Measurements from ENCODE around the gene GJE1. TPM values are rescaled to one million over a fixed set of nuclear protein-coding genes. Genes with fewer than 3 reads are reported as not detected.
"Not testable (repeated sequence)": the region's sequence is repeated elsewhere in the genome, so short reads cannot be mapped to it uniquely, and the experiment has no call there.

GJE1 gene, protein sequence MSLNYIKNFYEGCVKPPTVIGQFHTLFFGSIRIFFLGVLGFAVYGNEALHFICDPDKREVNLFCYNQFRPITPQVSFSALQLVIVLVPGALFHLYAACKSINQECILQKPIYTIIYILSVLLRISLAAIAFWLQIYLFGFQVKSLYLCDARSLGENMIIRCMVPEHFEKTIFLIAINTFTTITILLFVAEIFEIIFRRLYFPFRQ
- polyA plus RNA-seq (ENCODE audit: insufficient read length in 4 of 4): not detected

DNA sequence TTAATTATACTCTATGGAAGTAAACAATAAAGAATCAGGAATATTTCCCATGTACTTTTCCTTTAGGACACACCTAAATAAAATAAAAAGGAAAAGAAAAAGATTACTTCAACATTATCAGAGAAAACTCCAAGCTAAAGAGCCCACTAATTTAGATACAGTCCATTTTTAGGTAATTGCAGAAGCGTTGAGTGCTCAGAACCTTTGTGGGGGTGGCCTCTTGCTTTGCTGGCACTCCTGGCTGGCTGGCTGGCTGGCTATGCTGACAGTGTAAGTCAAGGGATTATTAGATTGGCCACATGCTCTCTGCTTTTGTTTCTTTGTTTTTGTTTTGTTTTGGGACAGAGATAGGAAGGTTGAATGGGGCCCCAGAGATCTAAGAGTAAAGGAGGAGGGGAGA is at the start of gene GJE1:
TSS of gene GJE1 (plus strand) at position 301 of the 400 bp plus-strand sequence. CDS start 234 bp downstream, outside the sequence.
- no peak for DNase-seq (ENCODE audit: low read depth in 4 of 4, low spot score in 3 of 4)

DNA sequence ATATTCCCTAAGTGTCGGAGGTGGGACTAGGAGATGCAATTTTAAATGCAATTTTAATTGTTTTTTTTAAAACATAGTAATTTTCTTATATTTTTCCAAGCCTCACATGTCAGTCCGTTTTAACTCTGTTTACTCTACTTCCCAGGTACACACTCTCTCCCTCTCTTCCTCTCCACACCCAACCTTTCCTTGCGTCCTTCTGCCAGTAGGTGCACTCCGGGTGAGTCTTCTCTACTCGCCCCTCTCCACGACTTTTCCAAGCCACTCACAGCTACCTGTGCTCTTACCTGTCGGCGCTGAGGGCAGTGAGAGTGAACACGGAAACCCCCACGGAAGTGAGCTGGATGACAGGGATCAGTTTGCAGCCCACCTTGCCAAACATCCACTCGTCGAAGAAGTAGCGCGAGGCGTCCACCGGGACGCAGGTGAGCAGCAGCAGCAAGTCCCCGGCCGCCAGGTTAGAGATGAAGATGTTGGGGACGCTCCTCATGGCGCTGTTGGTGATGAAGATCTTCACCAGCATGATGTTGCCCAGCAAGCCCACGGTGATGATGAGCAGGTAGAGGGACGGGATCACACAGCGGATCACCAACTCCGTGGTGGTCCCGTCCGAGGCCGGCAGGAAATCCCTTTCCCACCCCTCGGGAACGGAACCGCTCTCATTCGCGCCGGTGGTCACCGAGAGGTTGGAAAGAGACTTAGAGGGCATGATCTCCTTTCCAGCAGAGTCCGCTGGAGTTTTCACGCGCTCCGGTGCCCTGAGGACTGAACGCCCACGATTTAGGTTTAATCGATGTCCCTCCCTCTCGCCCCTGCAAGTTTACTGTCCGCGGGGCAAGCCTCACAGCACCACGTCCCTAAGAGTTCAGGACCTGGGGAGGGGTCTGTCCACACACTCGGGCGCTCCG is 44.5 kb upstream of the GJE1 start:
- no peak for DNase-seq (ENCODE audit: low read depth in 4 of 4, low spot score in 3 of 4)

- peak; percentile 6 to 35 (median 12) for DNase-seq (ENCODE audit: low read depth in 4 of 4, low spot score in 3 of 4)
Observed at GRCh38 chr6:142088858-142089216, 43.9 kb upstream of the GJE1 start.

GRCh38 chr6:142104820-142105219 is 27.9 kb upstream of the GJE1 start:
- DNase-seq (ENCODE audit: low read depth in 4 of 4, low spot score in 3 of 4): not testable (repeated sequence)

GRCh38 chr6:142110820-142111219 is 21.9 kb upstream of the GJE1 start:
- DNase-seq (ENCODE audit: low read depth in 4 of 4, low spot score in 3 of 4): not testable (repeated sequence)

GRCh38 chr6:142112451-142113061 is 20.2 kb upstream of the GJE1 start:
- peak; percentile 16 to 51 (median 32) for DNase-seq (ENCODE audit: low read depth in 4 of 4, low spot score in 3 of 4)

DNA sequence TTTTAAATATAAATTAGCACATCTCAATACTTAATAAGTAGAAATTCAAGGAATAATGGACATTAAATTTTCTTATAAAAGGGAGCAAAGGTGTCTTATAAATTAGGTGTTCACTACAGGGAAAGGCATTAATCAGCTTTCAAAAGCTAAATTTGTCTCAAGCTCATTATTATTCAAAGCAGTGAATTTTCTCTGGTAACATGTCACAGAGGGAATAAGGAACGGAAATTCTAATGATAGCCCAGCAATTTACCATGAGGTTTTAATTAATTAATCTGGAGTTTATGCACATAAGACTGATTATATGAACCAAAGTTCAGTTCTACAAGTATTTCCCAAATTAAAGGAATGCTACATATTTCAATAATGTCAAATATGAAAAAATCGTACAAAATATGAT is 15.4 kb upstream of the GJE1 start:
- DNase-seq (ENCODE audit: low read depth in 4 of 4, low spot score in 3 of 4): no peak

- DNase-seq (ENCODE audit: low read depth in 4 of 4, low spot score in 3 of 4): no peak
Observed at GRCh38 chr6:142118328-142118727, 14.4 kb upstream of the GJE1 start.

DNA sequence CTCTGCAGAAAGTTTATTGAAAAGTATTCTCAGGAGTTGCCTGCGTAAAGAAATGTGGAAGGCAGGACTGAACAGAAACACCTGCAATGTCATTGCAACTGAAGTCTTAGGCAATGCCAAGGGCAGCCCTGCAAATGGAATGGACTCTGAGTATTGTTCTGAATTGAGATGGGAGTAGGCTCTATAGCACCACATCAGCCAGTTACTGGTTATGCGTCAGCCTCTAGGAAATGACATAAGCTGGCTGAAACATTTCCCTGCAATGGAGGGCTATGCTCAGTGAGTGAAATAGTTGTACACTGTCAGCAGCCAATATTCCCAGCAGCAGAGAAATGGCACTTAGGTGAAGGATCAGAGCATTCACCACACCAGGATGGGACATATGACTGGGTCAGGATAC is 13.8 kb upstream of the GJE1 start:
- DNase-seq (ENCODE audit: low read depth in 4 of 4, low spot score in 3 of 4): no peak

GRCh38 chr6:142121342-142121741 is 11.4 kb upstream of the GJE1 start:
- DNase-seq (ENCODE audit: low read depth in 4 of 4, low spot score in 3 of 4): no peak

GRCh38 chr6:142130814-142131213 is 1.9 kb upstream of the GJE1 start:
- DNase-seq (ENCODE audit: low read depth in 4 of 4, low spot score in 3 of 4): no peak

GRCh38 chr6:142138876-142139275 is 6.2 kb downstream of the GJE1 start:
- DNase-seq (ENCODE audit: low read depth in 4 of 4, low spot score in 3 of 4): no peak

DNA sequence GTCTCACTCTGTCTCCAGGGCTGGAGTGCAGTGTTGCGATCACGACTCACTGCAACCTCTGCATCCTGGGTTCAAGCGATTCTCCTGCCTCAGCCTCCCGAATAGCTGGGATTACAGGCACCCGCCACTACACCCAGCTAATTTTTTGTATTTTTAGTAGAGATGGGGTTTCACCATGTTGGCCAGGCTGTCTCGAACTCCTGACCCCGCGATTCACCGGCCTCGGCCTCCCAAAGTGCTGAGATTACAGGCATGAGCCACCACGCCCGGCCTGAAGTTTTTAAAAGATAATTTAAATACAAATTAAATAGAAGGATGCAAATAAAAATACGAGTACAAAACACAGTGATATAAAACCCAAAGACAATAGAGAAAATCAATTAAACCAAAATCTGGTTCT is 8.8 kb downstream of the GJE1 start:
- not testable (repeated sequence) for DNase-seq (ENCODE audit: low read depth in 4 of 4, low spot score in 3 of 4)

DNA sequence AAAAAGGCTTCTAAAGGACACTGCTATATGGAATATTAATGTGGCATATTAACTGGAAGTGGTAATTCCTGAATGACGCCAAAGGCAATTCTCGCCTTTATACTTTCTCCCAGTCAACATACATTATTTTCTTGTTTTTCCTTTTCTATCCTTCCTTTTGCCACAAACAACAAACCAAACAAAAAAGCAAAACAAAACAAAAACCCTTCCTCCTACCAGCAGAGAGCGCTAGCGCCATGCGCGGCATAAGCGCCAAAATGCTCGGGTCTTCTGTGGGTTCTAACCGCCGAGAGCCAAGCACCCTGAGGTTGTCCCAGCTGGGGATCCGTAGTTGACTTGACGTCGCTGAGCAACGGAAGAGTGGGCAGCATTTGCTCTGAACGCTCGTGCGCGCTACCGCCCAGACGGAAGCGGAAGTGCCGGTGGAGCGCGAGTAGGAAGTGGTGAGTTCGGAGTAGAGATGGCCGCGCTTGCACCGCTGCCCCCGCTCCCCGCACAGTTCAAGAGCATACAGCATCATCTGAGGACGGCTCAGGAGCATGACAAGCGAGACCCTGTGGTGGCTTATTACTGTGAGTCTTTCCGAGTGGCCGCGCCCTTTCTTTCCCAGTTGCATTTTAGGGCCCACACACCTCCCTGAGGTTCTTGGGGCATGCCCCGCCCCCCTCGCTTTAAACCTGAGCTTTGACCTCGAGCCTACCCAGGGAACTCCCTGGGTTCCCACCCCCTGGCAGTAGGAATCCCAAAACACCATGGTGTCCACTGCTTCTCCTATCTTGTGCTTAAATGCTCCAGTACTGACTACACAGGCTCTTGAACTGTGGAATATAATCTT is 14.3 kb downstream of the GJE1 start, which contains the start of the genes NMBR and VTA1:
TSS of gene NMBR (minus strand) at position 295 of the 835 bp plus-strand sequence. CDS start 58,464 bp downstream, outside the sequence.
TSS of gene VTA1 (plus strand) at position 436 of the 835 bp plus-strand sequence. CDS start at position 461, 25 bp downstream.
- DNase-seq (ENCODE audit: low read depth in 4 of 4, low spot score in 3 of 4): peak; percentile 96 to 99 (median 97)

GRCh38 chr6:142152746-142153145 is 20.0 kb downstream of the GJE1 start:
- DNase-seq (ENCODE audit: low read depth in 4 of 4, low spot score in 3 of 4): no peak

GRCh38 chr6:142153196-142153595 is 20.5 kb downstream of the GJE1 start:
- DNase-seq (ENCODE audit: low read depth in 4 of 4, low spot score in 3 of 4): no peak

GRCh38 chr6:142154336-142154735 is 21.6 kb downstream of the GJE1 start:
- no peak for DNase-seq (ENCODE audit: low read depth in 4 of 4, low spot score in 3 of 4)

- DNase-seq (ENCODE audit: low read depth in 4 of 4, low spot score in 3 of 4): no peak
Observed at GRCh38 chr6:142155091-142155490, 22.4 kb downstream of the GJE1 start.

GRCh38 chr6:142155895-142156757 is 23.4 kb downstream of the GJE1 start:
- DNase-seq (ENCODE audit: low read depth in 4 of 4, low spot score in 3 of 4): no peak

DNA sequence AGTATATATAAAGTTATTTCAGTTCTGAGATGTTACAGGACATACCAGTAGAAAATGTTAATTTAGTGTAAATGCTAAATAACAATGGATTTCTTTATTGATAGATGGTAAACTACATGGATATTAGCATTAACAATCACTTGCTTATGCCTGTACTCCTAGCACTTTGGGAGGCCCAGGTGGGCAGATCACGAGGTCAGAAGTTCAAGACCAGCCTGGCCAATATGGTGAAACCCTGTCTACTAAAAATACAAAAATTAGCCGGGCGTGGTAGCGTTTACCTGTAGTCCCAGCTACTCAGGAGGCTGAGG is 24.0 kb downstream of the GJE1 start:
- not testable (repeated sequence) for DNase-seq (ENCODE audit: low read depth in 4 of 4, low spot score in 3 of 4)

Data from left renal pelvis (tissue), 4 donors.